HG02970 (cell line): ENCODE measurements around the gene SLC2A4RG.
"Not testable (repeated sequence)": the region's sequence is repeated elsewhere in the genome, so short reads cannot be mapped to it uniquely, and the experiment has no call there.

ENCODE experiments used
- ATAC-seq: cut with Tn5 transposase; IDR thresholded peaks from one replicate; pipeline ENCODE4 v1.9.1; 2021; ENCODE audit warnings: mild to moderate bottlenecking, moderate library complexity, moderate number of reproducible peaks; ENCODE audit not compliant: unreplicated experiment, low FRiP score

The SLC2A4RG gene

DNA sequence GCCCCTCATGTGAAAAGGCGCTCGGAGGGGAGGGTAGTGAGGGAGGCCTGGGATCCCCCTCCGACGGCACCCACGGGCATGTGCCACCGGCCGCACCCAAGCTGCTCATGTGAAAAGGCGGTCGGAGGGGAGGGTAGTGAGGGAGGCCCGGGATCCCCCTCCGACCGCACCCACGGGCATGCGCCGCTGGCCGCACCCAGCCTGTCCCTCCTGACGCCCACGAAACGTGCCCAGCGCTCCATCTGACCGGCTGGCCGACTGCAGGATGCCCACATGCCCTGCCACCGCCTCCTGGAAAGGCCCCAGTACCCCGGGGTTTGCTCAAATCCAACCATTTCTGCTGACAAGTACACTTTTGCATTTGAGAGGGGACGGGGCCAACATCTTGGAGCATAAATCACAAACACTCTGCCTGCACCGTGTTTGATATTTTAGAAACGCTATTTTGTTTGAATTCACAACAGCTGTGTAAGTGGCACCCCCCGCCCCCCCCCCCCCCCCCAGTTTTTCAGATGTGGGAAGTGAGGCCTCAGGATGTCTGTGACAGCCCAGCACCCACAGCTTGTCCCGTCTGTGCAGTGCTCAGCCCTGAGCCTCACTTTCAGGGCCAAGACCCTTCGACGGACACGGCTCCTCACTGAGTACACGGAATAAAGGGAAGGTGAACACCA is 34.1 kb downstream of the SLC2A4RG start:
- ATAC-seq, result no peak

DNA sequence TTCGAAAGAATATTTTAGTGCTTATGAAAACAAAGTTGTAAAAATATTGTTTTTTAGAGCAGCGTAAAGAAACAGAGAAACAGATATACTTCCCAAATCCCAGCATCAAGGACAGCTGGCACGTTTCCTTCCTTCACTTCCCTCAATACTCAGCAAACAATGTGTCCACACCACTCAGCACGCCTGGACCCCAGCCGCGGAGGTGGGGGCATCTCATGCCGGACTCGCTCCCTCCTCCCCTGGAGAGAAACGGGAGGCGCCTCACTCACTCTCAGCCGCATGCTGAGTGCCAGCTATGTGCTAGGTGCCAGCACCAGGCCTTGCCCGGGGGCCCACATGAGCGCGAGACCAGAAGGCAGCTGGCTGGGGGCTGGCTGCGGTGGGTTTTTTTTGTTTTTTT is 34.7 kb downstream of the SLC2A4RG start:
- ATAC-seq, result no peak

DNA sequence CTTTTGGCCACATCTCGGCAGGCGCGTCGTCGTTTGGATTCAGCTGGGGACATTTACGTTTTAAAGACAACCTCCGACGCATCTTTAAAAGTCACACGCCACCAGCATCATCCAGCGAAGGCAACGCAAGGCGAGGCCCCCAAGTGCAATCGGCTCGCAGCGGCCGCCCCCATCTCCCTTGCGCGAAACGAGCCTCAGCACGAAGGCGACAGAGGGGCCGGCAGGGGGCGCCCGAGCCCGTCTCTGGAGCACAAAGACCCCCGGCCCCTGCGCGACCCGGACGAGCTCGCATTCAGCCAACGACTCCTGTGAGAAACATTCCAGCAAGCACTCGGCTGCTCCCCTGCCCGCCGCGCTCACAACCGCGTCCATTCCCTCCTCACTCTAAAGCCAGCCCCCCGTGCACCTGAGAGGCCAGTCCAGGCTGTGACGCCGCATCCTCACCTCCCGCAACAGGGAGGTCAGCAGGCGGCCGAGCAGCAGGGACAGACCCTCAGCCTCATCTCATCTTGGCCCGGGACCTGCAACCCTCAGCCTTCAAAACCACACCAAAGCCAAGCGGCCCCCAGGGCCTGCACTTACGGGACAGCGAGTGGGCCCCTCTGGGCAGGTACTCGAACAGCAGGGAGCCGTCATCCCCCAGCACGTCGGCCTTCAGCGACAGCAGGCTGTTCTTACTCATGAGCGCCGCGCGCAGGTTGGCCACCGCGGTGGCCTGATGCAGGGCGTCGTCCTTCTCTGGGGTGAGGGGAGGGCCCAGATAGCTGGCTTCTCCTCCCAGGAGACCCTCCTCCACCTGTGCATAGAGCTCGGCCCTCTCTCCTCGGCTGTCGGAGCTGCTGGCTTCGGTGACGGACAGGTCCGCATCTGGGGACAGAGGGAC is 35.8 kb downstream of the SLC2A4RG start:
- no peak for ATAC-seq

DNA sequence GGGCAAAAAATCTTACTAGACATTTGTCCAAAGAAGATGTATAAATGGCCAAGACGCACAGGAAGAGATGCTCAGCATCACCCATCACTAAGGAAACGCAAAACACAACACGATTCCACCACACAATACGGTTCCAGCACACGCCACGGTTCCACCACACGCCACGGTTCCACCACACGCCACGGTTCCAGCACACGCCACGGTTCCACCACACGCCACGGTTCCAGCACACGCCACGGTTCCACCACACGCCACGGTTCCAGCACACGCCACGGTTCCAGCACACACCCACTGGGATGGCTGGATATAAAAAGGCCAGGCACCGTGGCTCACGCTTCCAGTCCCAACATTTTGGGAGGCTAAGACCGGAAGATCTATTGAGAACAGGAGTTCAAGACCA is 37.3 kb downstream of the SLC2A4RG start:
- ATAC-seq, result not testable (repeated sequence)

DNA sequence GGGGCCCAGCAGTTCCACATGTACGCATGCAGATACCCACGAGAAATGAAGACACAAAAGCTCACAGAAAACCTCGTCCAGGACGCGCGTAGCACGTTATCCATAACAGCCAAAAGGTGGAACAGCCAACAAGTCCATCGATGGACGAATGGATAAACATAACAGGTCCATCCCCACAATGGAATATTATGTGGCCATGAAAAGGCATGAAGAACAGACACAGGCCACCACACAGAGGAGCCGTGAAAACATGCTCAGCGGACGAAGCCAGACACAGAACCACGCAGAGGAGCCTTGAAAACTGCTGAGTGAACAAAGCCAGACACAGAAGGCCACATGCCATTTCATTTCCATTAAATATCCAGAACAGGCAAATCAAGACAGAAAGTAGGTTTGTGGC is 38.0 kb downstream of the SLC2A4RG start:
- no peak for ATAC-seq

DNA sequence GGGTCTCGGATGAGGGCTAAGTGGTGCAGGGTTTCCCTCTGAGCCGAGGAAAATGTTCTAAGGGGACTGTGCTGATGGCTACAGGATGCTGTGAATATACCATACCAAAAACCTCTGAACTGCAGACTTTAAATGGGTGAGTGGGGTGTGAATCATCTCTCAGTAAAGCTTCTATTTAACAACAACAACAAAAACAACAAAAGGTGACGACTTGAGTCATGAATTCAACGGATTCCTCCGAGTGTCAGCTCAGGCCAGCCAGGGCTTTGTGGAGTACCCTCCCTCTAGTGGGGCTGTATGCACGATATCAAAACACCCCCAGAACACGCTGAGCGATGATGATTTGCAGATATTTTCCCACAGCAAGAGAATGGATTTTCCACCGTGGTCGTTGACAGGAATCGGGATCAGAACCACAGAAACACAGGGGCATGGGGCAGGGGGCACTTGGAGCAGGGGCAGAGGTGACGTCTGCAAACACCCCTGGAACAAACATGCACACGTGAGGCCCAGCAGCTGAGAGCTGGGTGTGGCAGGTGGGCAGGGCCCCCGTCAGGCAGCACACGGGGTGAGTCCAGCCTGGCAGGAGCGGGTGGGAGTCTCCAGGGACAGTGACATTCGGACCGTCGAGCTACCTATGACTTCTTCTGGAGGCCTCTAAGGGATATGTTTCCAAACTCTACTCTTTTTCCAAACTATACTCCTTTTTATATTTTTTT is 38.6 kb downstream of the SLC2A4RG start:
- no peak for ATAC-seq

DNA sequence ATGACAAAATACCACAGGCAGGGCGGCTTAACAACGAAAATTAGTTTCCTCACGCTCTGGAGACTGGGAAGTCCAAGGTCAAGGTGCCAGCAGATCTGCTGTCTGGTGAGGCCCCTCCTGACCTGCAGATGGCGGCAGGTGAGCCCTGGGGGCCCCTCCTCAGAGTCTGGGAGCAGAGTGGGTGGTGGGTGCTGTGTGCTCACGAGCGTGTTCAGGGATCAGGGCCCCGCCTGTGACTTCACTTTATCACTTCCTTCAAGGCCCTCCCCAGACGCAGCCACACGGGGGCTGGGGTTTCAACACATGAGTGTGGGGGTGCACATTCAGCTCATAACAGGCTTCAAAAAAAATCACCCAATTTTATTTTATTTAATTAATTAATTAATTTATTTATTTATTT is 39.3 kb downstream of the SLC2A4RG start:
- no peak for ATAC-seq

DNA sequence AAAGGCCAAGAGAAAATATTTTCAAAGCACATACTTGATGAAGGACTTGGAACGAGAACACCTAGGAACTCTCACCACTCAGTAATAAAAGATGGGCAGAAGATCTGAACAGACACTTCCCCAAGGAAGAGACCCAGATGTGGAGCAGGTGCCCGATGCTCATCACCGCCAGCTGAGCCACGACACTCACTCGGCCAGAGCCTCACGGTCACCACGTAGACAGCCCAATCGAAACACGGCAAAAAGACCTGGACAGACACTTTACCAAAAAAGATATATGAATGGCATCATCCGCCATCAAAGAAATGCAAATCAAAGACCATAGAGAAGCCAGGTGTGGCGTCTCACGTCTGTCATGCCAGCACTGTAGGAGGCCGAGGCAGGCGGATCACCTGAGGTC is 41.6 kb downstream of the SLC2A4RG start:
- ATAC-seq, result no peak

DNA sequence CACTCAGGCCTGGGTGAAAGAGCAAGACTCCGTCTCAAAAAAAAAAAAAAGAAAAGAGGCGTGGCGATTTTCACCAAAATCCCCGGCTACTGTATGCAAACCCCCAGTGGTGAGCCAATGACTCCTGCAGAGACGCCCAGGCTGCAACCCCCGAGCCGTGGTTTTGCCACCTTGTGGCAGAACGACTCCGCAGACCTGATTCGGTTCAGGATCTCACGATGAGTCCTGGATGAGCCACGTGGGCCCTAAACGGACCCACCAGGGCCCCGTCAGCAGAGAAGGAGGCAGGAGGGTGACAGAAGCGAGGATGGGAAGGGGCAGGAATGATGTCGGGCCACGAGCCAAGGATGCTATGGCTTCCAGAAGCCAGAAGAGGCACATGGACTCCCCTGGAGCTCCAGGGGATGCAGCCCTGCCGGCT is 42.5 kb downstream of the SLC2A4RG start:
- ATAC-seq, result no peak

DNA sequence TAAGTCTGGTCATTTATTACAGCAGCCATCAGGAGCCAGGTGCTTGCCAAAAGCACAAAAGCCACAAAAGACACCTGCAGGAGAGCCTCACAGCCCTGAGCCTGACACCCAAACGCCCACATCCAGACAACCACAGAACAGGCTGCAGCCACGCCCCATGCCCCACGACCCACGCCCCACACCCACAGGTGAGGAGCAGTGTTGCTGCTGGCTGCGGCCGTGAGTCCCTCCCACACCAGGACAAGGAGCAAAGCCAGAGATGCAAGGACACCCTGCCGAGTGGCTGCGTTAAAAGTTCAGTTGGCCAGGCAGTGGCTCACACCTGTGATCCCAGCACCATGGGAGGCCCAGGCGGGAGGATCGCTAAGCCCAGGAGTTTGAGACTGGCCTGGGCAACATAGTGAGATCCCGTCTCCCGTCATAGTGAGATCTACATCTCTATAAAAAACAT is 43.0 kb downstream of the SLC2A4RG start:
- ATAC-seq, result no peak

DNA sequence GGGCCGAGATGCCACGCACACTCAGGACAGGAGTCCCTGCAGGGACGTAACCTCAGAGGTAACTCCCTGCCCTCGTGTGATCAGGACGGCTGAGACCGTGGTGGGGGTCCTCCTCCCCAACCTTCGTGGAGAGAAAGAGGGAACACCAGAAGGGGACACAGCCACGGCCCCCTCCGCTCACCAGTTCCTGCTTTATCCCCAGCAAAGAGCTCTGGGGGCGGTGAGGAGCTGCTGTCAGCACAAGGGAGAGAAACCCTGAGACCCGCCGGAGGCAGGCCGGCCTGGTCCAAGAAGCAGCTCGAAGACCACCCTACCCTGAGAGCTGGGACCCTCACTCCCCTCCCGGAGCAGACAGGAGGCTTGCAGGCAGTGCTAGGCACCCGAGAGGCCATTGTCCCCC is 44.4 kb downstream of the SLC2A4RG start:
- no peak for ATAC-seq

DNA sequence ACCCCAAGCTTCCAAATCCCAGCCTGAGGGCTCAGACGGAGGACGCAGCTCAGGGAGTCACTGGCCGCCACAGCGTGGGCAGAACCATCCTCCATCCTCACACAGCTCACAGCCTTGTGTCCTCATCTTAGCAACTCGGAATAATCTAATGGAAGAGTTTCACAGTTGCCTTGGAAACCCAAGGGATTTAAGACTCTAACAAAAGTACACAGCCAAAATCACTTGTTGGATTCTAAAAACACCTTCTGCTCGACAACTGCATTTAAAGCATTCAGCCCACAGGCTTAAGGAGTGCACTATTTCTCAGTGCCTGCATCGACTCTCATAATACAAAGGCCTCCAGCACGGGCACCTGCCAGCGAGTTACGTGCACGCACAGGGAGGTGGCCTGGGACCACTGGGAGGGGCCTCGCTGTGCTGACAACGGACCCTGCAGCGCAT is 46.1 kb downstream of the SLC2A4RG start:
- no peak for ATAC-seq

DNA sequence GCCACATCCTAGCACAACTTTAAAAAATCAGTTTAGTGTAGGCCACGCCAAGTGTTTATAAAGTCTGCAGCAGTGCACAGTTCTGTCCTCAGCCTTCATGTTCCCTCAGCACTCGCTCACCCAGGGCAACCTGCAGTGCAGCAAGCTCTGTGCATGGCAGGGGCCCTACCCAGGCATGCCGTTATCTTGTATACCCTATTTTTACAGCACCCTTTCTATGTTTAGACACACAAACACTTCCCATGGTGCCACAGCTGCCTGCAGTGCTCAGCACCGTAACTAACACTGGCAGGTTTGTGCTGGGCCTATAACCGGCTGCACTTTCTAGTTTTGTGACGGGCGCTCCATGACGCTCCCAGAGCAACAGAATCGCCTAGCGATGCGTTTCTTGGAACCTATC is 47.7 kb downstream of the SLC2A4RG start:
- ATAC-seq, result no peak

DNA sequence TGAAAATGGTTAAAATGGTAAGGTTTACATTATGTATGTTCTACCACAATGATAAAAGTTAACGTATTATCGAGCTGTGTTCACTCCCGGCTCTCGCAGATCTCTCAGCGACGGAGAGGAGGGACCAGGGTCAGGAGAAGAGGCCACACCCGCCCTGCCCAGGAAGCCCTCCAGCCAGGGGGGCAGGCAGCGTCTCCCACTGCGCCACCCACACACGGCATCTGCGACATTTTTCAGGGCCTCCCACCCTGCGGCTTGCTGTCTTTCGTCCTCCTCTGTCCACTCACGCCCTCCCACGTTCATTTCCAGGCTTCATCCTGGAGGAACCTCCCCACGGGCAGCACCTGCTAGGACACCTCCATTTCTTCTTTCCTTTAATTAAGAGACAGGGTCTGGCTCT is 48.2 kb downstream of the SLC2A4RG start:
- ATAC-seq, result no peak

DNA sequence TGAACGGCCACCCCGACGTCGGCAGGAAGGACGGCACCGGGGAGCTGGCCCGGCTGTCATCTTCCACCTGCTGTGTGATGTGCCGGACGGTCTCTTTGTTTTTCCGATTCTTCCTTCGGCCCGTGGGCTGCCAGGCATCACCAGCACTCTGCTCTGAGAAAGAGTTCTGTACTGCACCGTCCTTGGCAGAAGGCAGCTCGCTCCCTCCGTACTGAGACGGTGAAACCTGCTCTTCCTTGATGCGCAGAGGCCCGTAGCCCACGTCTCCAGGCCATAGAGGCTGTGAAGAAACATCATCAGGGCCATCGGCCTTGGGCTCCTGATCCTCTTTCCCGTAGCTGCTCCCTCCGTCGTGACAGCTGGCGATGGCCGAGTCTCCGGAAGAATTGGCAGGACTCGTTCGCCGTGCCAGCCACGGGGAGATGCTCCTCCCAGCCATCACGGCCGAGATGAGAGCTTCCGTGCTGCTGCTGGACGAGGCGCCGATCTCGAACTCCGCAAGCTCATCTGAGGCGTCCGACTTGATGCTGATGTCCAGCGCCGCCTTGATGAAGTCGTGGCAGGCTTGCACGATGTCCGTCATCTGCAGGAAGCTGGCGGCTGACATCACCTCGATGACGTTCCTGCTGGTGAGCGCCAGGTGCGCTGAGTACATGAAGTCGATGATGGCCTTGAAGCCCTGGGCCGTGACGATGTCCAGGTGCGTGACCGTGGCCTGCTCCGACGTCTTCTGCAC is 50.4 kb downstream of the SLC2A4RG start:
- ATAC-seq, result no peak

DNA sequence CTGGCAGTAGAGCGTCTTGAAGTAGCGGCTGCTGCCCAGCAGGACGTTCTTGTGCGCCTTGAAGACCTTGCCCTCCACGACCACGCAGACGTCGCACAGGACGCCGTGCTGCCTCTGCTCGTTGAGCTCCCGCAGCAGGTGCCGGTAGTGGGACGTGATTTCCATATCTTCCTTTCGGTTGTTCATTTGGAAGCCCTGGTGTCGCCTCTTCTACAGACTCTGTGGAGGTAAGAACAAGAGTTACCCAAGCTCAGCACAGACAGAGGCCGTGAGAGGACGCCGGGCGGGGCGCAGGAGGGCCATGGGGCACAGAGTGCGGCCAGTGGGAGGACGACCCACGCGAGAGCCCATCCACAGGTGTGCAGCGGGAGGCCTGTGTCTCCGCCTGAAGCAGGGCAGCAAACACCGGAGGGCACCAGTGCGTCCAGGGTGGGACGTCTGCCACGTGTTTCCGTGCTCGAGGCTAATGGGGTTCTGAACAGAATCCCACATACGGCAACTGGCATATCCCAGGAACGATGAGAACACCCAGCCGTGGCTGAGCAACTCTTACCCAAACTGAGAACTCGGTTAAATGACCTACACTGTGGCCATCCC is 51.1 kb downstream of the SLC2A4RG start:
- no peak for ATAC-seq

DNA sequence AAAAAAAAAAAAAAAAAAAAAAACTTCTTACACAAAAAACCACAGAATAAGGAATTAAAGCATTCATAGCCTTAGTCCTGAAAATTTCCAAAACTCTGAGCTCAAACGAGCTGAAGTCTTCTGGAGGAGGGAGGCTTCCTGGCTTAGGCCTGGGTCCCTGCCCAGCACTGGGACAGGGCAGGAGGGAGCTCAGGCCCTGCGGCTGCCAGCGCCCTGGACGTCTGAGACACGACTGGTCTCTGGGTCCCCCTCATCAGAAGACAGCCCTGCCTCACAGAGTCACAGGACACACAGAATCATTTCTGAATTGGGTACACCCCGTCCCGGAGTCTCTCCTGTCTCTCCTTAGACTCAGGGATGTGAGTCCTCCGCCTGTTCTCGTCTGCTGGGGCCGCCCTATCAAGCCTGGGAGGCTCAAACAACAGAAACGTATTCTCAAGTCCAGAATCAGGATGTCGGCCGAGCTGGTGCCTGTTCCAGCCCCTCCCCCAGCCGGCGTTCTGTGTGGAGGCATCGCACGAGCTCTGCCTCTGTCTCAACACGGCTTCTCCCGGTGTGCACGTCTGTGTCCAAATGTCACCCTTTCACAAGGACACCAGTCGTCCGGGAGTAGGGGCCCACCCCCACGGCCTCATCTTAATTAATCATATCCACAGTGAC is 52.1 kb downstream of the SLC2A4RG start:
- ATAC-seq, result no peak

DNA sequence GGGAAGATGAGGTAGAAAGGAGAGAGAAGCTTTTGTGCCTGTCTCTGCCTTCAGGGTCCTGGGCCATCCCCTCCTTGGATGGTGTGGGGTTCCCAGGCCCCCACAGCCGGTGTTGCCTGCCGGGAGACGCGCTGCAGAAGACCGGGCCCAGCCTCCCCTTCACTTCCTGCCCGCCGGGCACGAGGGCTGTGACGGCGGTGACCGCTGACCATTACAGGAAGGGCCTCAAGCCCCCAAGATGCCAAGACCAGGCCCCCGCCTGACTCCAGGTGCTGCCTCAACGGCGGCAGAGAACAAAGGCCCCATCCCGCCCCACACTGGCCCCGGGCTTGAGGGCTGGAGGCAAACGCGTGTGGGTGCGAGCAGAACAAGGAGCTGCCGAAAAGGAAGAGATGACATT is 53.3 kb downstream of the SLC2A4RG start:
- no peak for ATAC-seq
